NCI-H2196 treated with DMSO at 0.1 percent for 48 hours (cell line): ENCODE results near the gene MARS1.

Source experiments
- DNase-seq: peaks from one replicate; lab custom pipeline; 2025; ENCODE audit not compliant: unreplicated experiment; lab: John Stamatoyannopoulos, UW

Gene MARS1

GRCh38 chr12:57526477-57527126 lies 38.7 kb downstream of the MARS1 start:
- no peak for DNase-seq

GRCh38 chr12:57527184-57527583 lies 39.3 kb downstream of the MARS1 start:
- DNase-seq = no peak

- no peak for DNase-seq
These were observed 40.3 kb downstream of the MARS1 start for GRCh38 chr12:57528176-57528575.

- DNase-seq = no peak
These were observed 41.1 kb downstream of the MARS1 start for GRCh38 chr12:57528831-57529555.

GRCh38 chr12:57529831-57530230 lies 42.0 kb downstream of the MARS1 start:
- DNase-seq = no peak

- no peak for DNase-seq
These were observed 42.7 kb downstream of the MARS1 start for GRCh38 chr12:57530396-57531142.

- DNase-seq = no peak
These were observed 44.0 kb downstream of the MARS1 start for GRCh38 chr12:57531836-57532235.

- DNase-seq = no peak
These were observed 45.2 kb downstream of the MARS1 start for GRCh38 chr12:57533108-57533507.

GRCh38 chr12:57534250-57534649 lies 46.4 kb downstream of the MARS1 start:
- DNase-seq = no peak

- no peak for DNase-seq
These were observed 47.2 kb downstream of the MARS1 start for GRCh38 chr12:57534991-57535543.

GRCh38 chr12:57535764-57536596 lies 48.1 kb downstream of the MARS1 start:
- no peak for DNase-seq

GRCh38 chr12:57536597-57536942 lies 48.7 kb downstream of the MARS1 start:
- no peak for DNase-seq

- DNase-seq = no peak
These were observed 51.4 kb downstream of the MARS1 start for GRCh38 chr12:57539134-57539768.

- DNase-seq = no peak
These were observed 53.1 kb downstream of the MARS1 start for GRCh38 chr12:57541001-57541400.

GRCh38 chr12:57541717-57542116 lies 53.8 kb downstream of the MARS1 start:
- no peak for DNase-seq

GRCh38 chr12:57543581-57543980 lies 55.7 kb downstream of the MARS1 start:
- DNase-seq = peak; percentile 45

GRCh38 chr12:57545809-57546437 lies 58.1 kb downstream of the MARS1 start:
- DNase-seq = no peak

GRCh38 chr12:57546438-57547287 lies 58.8 kb downstream of the MARS1 start, which contains the start of gene DCTN2:
Gene DCTN2 (minus strand): TSS chr12:57547192. CDS start chr12:57547063, 129 bp downstream.
- peak; percentile 98 for DNase-seq
